Choroid plexus epithelial cell (primary cell): ENCODE measurements around the gene MIA.
"Not testable (repeated sequence)": the region's sequence is repeated elsewhere in the genome, so short reads cannot be mapped to it uniquely, and the experiment has no call there.

ENCODE experiments used
- DNase-seq: peaks from one replicate; pipeline ENCODE4 v3.0.0-alpha.2; 2010; ENCODE audit warnings: low read depth
- H3K4me3 ChIP-seq: 2 replicates; pipeline ENCODE4 v1.5.1; 2011; ENCODE audit warnings: low read depth, mild to moderate bottlenecking, control low read depth, low read length, moderate library complexity
- TF ChIP-seq, protein P1 (sequence below): conservative IDR thresholded peaks from 2 replicates; pipeline ENCODE4 v1.5.1; 2011; ENCODE audit warnings: low read depth, mild to moderate bottlenecking, control low read depth, inconsistent platforms, low read length, moderate library complexity

MIA gene

DNA sequence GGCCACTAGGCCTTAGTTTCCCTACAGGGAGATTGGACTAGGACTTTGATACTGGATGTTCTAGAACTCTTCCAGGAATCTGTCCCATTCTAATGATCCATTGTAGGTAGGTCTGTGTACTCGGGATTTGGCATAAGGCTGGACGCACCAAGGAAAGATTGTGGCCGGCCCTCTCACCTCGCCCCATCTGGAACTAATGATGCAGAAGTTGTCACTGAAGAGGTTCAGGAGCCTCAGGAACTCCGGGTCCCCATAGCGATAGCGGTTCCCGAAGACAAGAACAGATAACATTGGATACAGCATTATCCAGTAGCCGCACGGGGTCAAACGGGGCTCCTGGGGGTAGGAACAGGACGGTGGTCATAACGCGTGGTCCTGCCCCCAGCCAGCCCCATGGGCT, 34.8 kb downstream of the MIA start:
- peak overlapping the region; percentile 23 for H3K4me3 ChIP-seq
- no peak for DNase-seq
- TF ChIP-seq, protein P1, sequence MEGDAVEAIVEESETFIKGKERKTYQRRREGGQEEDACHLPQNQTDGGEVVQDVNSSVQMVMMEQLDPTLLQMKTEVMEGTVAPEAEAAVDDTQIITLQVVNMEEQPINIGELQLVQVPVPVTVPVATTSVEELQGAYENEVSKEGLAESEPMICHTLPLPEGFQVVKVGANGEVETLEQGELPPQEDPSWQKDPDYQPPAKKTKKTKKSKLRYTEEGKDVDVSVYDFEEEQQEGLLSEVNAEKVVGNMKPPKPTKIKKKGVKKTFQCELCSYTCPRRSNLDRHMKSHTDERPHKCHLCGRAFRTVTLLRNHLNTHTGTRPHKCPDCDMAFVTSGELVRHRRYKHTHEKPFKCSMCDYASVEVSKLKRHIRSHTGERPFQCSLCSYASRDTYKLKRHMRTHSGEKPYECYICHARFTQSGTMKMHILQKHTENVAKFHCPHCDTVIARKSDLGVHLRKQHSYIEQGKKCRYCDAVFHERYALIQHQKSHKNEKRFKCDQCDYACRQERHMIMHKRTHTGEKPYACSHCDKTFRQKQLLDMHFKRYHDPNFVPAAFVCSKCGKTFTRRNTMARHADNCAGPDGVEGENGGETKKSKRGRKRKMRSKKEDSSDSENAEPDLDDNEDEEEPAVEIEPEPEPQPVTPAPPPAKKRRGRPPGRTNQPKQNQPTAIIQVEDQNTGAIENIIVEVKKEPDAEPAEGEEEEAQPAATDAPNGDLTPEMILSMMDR: no peak

GRCh38 chr19:40810649-40811408, 35.5 kb downstream of the MIA start:
- DNase-seq: peak; percentile 86
- peak overlapping the region; percentile 57 for H3K4me3 ChIP-seq

DNA sequence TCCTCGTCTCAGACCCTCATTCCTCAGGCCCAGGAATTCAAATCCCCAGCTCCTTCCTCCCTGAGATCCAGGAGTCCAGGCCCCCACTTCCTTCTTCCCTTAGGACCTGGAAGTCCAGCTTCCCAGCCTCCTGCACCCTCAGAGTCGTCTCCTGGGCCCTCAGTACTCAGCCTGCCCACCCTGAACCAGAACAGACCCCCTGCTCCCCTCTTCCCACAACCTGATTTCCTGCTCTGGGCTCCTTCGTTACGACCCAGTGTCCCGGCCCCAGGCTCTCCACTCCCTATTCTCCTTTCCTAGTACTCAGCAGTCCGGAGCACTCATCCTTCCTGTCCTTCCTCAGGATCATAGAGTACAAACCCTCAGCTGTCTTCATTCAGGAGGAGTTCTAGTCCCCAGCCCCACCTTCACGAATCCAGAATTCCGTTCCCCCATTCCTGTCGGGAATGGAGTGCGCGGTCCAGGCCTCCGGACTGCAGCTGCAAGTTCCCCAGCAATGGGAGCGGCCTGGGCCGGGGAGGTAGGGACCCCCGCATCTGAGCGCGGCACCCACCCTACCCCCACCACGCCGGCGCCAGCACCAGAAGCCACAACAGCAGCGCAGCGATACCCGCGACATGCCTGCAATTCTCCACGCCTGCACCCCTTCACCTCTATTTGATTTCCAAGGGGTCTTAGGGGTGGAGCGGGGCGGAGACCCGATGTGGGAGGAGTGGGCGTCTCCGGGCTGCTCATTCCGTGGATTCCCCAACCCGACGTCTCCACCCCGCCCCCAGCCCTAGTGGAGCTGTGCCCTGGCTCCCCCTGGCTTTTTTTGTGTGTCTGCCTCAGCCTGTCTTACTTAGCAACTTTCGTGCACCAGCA, 36.4 kb downstream of the MIA start:
- TF ChIP-seq, protein P1: peak; percentile 42
- H3K4me3 ChIP-seq: peak overlapping the region; percentile 30
- DNase-seq: peak; percentile 29

DNA sequence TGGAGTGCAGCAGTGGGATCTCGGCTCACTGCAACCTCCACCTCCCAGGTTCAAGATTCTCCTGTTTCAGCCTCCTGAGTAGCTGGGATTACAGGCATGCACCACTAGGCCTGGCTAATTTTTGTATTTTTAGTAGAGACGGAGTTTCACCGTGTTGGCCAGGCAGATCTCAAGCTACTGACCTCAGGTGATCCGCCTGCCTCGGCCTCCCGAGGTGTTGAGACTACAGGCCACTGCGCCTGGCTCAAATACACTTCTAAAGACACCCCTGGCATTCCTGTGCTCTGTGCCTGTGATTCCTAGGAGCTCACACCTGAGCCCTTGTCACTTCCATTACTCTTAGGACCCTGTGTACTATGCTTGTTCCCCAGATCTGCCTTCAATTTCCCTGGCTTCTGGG, 37.2 kb downstream of the MIA start:
- not testable (repeated sequence) for DNase-seq, H3K4me3 ChIP-seq

DNA sequence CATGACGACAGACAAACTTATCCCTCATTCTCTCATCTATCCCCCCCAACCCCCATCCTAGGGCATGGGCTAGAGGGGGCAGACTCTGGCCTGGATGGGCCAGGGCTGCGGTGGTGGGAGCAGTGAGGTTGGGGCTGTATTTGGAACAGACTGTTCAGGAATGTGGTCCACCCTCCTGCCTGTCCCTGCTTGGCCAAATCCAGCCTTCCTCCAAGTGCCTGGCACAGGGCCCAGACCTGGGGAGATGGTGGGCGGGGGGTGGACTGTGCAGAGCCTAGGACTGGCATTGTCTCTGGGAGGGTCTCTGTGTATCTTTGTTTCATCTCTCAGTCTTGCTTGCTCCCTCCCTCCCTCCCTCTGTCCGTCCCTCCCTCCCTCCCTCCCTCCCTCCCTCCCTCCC, 37.9 kb downstream of the MIA start:
- no peak overlapping the region for H3K4me3 ChIP-seq
- peak; percentile 27 for DNase-seq
- TF ChIP-seq, protein P1: no peak

DNA sequence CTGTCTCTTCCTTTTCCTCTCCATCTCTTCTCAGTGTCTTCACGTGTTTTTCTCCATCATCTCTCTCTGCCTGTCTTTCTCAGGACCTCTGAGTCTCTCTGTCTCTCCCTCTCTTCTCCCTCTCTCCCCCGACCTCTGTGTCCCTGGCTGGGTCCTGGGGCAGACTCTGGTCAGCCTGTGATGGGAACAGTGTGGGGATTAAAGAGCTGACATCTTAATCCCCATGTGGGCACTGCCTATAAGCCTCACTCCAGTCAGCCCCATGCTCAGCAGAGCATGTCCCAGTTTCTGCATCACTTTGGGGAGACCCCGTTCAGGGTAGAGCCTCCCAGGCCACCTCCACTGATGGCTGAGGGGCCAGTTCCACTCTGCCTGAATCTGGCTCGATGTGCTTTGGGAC, 39.9 kb downstream of the MIA start:
- DNase-seq: no peak
- TF ChIP-seq, protein P1: no peak
- H3K4me3 ChIP-seq: no peak overlapping the region

DNA sequence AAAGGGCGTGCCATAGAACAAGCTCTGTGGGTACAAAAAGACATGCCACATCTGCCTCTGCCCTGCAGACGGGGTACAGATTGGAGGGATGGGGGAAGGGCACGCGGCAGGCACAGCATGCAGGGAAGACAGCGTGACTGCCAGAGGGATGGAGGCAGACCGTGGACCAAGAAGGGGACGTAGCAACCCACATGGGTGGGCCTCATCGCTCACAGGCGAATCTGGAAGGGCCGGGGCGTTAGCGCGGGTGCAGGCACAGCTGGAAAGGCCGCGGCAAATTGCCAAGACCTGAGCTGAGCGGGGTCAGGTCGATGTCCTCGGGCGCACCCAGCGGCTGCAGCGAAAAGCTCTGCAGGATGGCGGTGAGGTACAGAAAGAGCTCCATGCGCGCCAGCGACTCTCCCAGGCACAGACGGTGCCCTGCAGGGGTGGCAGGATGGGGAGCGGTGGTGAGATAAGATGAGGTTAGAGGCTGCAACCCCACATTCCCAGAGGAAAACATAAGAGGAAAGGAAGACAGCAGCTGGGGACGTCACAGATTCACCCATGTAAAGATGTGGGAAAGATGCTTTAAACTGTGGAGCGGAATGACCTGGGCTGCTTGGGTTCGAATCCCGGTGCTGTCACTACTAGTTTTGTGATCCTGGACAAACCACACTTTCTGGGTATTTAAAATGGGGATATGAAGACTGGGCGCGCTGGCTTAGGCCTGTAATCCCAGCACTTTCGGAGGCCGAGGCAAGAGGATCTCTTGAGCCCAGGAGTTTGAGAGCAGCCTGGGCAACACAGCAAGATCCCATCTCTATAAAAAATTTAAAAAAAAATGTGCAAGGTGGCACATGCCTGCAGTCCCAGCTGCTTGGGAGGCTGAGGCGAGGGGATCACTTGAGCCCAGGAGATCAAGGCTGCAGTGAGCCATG, 43.4 kb downstream of the MIA start:
- not testable (repeated sequence) for H3K4me3 ChIP-seq
- DNase-seq: peak; percentile 66
- TF ChIP-seq, protein P1: peak; percentile 23
